GM12801 (cell line): ENCODE data around the gene HLTF.

Experiments
- CTCF ChIP-seq: IDR thresholded peaks from one replicate; pipeline ENCODE4 v1.5.1; 2011; ENCODE audit warnings: control low read depth; ENCODE audit not compliant: insufficient read length; ENCODE audit errors: extremely low read depth

Gene HLTF

DNA sequence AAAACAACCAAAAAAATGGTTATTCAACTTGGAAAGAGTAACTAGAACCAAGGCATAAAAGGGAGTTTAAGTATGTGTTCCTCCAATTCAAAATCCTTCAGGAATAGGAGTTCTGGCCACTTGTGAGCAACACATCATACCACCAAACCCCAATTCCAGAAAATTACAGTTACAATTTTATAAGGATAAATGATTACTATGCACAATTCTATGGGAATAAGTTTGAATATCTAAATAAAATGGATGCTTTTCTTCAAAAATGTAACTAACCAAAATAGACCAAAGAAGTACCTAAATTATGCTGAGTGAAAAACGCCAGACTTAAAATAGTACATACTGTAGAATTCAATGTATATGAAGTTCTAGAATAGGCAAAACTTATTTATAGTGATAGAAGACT lies 4.6 kb downstream of the HLTF start:
- TF ChIP-seq CTCF: no peak

DNA sequence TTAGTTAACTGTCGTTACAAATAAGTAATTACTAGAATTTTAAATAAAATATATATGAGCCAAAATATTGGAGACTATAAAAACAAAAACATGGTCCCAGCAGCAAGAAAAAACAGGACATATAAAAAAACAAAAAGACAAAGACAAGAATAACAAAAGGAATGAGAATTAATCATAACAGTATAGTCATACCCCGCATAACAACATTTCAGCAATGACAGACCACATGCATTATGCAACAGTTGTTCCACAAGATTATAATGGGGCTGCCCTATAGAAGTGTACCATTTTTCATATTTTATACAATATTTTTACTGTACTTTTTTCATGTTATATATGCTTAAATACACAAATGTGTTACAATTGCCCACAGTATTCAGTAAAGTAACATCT lies 5.6 kb downstream of the HLTF start:
- TF ChIP-seq CTCF: no peak

GRCh38 chr3:149080011-149080698 lies 6.2 kb downstream of the HLTF start:
- TF ChIP-seq CTCF: no peak

- TF ChIP-seq CTCF: no peak
These were observed 8.7 kb downstream of the HLTF start for GRCh38 chr3:149077628-149078027.

- no peak for TF ChIP-seq CTCF
These were observed 18.4 kb downstream of the HLTF start for GRCh38 chr3:149067883-149068282.

DNA sequence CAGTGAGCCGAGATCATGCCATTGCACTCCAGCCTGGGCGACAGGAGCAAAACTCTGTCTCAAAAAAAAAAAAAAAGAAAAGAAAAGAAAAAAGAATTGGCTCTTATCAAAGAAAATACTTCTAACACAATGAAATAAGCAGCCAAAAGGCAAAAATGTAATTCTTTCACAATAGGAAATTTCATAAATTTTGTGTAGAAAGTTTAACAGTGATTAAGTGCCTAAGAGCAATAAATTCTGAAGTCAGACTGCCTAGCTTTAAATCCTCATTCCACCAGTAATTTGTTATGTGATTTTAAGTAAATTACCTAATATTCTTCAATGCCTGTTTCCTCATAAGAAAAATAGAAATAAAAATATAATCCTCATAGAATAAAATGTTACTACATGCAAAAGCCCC lies 24.6 kb downstream of the HLTF start:
- no peak for TF ChIP-seq CTCF

GRCh38 chr3:149058602-149059001 lies 27.7 kb downstream of the HLTF start:
- no peak for TF ChIP-seq CTCF
